Measurements from ENCODE around the gene CXCR5.
A peak's percentile ranks its signal among the peaks of the same experiment; 100 is the strongest.

CXCR5 gene

GRCh38 chr11:118912742-118913410 is 29.2 kb downstream of the CXCR5 start:
- no peak for DNase-seq (ENCODE audit: low spot score)

- no peak for DNase-seq (ENCODE audit: low spot score)
These were observed 29.9 kb downstream of the CXCR5 start for GRCh38 chr11:118913411-118914125.

GRCh38 chr11:118914178-118914918 is 30.7 kb downstream of the CXCR5 start:
- peak; percentile 38 for DNase-seq (ENCODE audit: low spot score)

- DNase-seq (ENCODE audit: low spot score) = peak; percentile 49
These were observed 31.3 kb downstream of the CXCR5 start for GRCh38 chr11:118914987-118915386.

- DNase-seq (ENCODE audit: low spot score) = no peak
These were observed 31.7 kb downstream of the CXCR5 start for GRCh38 chr11:118915396-118915795.

GRCh38 chr11:118915941-118916841 is 32.5 kb downstream of the CXCR5 start:
- DNase-seq (ENCODE audit: low spot score) = no peak

GRCh38 chr11:118916842-118917388 is 33.2 kb downstream of the CXCR5 start:
- DNase-seq (ENCODE audit: low spot score) = no peak

GRCh38 chr11:118917481-118918127 is 33.9 kb downstream of the CXCR5 start:
- DNase-seq (ENCODE audit: low spot score) = no peak

DNA sequence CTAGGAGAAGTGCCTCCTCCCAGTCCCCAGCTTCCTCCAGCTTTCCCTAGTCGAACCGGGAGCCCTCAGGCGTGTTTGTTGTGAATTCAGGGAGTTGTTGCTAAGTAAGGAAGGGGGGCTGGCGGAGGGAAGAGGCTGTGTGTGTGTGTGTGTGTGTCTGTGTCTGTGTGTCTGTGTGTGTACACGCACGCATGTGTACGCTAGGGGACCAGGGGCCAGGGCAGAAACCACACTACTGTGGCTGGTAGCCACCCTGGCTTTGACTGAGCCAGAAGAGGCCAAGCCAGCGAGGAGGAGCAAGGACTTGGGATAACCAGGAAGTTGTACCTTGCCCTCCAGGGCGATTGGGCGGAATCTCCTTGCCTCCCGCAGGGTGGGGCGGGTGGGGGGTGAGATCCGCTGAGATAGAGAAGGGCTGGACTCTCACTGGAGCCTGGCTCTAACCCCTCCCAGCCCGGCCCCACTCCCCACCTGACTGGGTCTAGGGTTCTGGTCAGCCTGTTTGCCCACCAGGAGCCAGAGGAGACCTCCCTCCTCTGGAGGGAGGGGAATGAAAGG is 34.5 kb downstream of the CXCR5 start:
- DNase-seq (ENCODE audit: low spot score) = no peak

- DNase-seq (ENCODE audit: low spot score) = no peak
These were observed 35.1 kb downstream of the CXCR5 start for GRCh38 chr11:118918686-118919280.

DNA sequence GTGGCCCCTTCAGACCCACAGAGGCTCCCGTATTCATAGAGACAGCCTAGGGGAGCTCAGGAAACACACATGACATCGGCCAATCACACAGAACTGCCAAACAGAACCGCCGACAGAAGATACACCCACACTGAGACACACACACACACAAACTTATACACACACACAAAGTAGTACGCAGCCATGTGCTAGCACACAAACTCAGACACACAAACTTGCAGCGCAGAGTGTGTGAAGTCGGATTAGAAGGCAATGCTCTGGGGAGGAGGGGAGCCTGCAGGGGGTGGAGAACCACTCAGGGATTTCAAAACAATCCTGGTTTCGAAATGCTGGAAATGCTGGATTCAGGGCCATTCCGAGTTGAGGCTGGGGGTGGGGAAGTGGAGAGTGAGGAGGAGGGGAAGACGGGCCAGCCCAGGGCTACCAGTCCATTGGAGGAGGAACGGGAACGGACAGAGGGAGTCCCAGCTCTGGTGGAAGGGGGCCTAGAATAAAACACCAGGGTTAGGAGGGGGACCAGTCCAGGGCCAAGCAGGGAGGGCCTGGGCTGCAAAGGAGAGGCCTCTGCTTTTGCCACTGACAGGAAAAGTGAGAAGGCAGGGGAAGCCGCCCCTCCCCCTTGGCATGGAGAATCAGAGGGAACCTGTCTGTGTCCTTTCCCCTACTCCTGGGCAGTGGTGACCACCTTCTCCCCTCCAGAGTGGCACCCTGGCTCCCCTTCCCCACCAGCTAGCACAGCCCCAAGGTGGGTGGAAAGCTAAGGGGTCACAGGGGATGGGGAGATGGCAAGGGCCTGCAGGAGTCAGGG is 37.6 kb downstream of the CXCR5 start:
- no peak for DNase-seq (ENCODE audit: low spot score)

- DNase-seq (ENCODE audit: low spot score) = no peak
These were observed 38.4 kb downstream of the CXCR5 start for GRCh38 chr11:118921929-118922744.

- DNase-seq (ENCODE audit: low spot score) = no peak
These were observed 39.3 kb downstream of the CXCR5 start for GRCh38 chr11:118922745-118923627.

DNA sequence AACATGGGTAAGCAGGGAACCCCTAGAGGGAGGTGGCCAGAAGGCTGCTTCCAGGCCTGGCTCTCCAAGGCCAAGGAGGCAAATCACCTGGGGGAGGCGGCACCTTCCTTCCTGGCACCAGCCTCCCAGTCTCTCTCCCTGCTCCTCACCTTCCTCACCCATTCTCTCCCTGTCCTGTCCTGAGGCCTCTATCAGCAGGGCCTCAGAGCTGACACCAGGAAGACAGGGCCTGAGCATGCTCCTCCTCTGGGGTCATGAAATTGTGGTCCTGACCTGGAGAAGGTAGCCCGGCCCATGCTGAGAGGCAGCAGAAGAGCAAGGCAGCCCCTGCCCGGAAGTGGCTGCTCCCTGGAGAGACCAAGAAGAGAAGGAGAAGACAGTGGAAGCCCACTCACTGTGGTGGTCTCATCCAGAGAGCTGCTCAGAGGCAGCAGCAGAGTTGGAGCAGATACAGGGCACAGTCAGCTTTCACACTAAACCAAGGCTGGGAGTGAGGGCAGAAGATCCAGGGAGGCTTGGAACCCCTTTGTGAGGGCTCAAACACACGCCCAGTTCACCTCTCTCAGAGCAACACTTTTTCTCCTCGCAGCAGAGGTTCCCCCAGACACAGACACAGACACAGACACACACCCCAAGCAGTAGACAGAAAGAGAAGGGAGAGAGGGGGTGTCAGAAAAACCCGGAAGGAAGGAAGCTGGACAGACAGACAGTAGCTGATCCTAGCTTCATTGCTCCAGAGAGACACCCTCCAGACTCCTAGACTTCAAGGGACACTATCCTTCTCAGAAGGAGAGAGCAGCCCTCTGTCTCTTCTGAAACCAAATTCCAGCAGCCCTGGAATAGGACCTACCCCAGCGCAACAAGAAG is 40.3 kb downstream of the CXCR5 start:
- DNase-seq (ENCODE audit: low spot score) = peak; percentile 37

GRCh38 chr11:118924591-118925585 is 41.2 kb downstream of the CXCR5 start:
- peak; percentile 71 for DNase-seq (ENCODE audit: low spot score)

Data from NAMALWA (cell line).